Chondrocyte (in vitro differentiated cells): ENCODE measurements around the gene KLHL40. TPM values are rescaled to one million over a fixed set of nuclear protein-coding genes. Genes with fewer than 3 reads are reported as not detected.
A peak's percentile ranks its signal among the peaks of the same experiment; 100 is the strongest.

Experiments used
- DNase-seq: peaks from one replicate; pipeline ENCODE4 v3.0.0; 2021; ENCODE audit warnings: mixed read lengths, low spot score
- H3K27ac Mint-ChIP-seq: one replicate; pipeline ENCODE4 v1.8.0; 2021; ENCODE audit warnings: mild to moderate bottlenecking, moderate library complexity, mixed read lengths; ENCODE audit not compliant: unreplicated experiment
- H3K27me3 Mint-ChIP-seq: 2 replicates; pipeline ENCODE4 v1.8.0; 2021; ENCODE audit warnings: low read depth, mixed read lengths
- H3K36me3 Mint-ChIP-seq: 2 replicates; pipeline ENCODE4 v1.8.0; 2021; ENCODE audit warnings: low read depth, mixed read lengths
- H3K4me1 Mint-ChIP-seq: 2 replicates; pipeline ENCODE4 v1.8.0; 2021; ENCODE audit warnings: low read depth, mild to moderate bottlenecking, mixed read lengths
- H3K4me3 Mint-ChIP-seq: one replicate; pipeline ENCODE4 v1.8.0; 2021; ENCODE audit warnings: mild to moderate bottlenecking, moderate library complexity, mixed read lengths; ENCODE audit not compliant: unreplicated experiment
- H3K9me3 Mint-ChIP-seq: 2 replicates; pipeline ENCODE4 v1.8.0; 2021; ENCODE audit warnings: low read depth, mixed read lengths
- total RNA-seq: library from RNA; stranded (reverse); gene quantifications from 3 replicates; pipeline ENCODE4 v1.2.1, GENCODE V29; 2021
- TF ChIP-seq, protein P1 (sequence below): fragments of 200-600 bp; sonication (generic); IDR thresholded peaks from 2 replicates; pipeline ENCODE4 v1.5.0; 2021; ENCODE audit warnings: antibody characterized with exemption, mild to moderate bottlenecking, moderate library complexity

The KLHL40 gene
- total RNA-seq, 1 donor from 2014 or later: not detected

GRCh38 chr3:42701371-42702065 lies 16.2 kb downstream of the KLHL40 start:
- Mint-ChIP-seq H3K27ac (no peak overlapping the region), H3K27me3 (peaks cover 12% of the 10 kb centered on the region), H3K9me3 (no peaks in the 10 kb centered on the region), H3K4me3 (no peak overlapping the region), H3K36me3 (no peaks in the 10 kb centered on the region), H3K4me1 (peaks cover 4% of the 10 kb centered on the region)
- no peak for DNase-seq
- TF ChIP-seq, protein P1, sequence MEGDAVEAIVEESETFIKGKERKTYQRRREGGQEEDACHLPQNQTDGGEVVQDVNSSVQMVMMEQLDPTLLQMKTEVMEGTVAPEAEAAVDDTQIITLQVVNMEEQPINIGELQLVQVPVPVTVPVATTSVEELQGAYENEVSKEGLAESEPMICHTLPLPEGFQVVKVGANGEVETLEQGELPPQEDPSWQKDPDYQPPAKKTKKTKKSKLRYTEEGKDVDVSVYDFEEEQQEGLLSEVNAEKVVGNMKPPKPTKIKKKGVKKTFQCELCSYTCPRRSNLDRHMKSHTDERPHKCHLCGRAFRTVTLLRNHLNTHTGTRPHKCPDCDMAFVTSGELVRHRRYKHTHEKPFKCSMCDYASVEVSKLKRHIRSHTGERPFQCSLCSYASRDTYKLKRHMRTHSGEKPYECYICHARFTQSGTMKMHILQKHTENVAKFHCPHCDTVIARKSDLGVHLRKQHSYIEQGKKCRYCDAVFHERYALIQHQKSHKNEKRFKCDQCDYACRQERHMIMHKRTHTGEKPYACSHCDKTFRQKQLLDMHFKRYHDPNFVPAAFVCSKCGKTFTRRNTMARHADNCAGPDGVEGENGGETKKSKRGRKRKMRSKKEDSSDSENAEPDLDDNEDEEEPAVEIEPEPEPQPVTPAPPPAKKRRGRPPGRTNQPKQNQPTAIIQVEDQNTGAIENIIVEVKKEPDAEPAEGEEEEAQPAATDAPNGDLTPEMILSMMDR: no peak

DNA sequence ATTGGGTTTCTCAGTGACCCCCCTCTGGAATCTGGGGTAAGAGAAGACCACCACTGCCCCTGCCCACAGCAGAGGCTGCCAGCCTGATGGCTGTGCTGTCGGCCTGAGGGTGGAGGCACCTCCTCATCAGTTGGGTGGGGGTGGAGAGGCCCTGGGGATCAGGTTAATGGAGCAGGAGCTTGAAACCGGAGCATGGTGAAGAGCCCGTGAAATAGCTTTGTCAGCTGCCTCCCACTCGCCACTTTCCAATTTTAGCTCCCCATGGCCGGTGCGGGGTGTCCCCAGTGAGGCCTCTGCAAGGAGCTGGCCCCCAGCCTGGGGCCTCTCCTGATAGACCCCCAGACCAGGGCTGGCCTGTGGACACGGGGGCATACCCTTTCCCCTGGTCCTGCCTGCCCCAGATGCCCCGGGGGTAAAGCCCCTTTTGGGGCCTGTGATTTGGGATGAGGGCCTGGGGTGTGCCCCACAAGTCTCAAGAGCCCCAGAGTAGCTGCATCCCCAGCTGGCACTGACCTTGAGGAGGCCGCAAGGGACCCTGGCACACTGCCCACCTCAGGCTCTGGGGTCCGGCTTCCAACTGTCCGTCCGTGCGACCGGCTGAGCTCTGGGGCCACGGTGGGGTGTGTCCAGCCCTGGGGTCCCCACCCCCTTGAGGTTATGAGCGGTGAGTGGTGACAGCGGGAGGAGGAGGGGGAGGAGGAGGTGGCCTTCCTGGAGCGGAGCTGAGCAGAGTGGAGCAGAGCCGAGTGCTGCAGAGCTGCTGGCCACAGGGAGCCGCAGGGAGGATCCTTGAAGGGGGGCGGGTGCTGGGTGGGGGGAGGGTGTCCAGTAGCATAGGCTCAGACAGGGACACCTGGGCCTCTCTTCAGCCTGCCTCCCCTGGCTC lies 17.0 kb downstream of the KLHL40 start, which contains the start of gene HHATL:
Gene HHATL, minus strand, starts transcription at position 733 of the 886 bp plus-strand sequence. CDS start 1,972 bp downstream, outside the sequence.
- Mint-ChIP-seq H3K27me3 (peaks cover 15% of the 10 kb centered on the region), H3K4me1 (peaks cover 4% of the 10 kb centered on the region), H3K9me3 (no peaks in the 10 kb centered on the region), H3K4me3 (no peak within 1 kb of the TSS), H3K36me3 (no peaks in the 10 kb centered on the region), H3K27ac (no peak within 1 kb of the TSS)
- TF ChIP-seq, protein P1: no peak
- no peak for DNase-seq

DNA sequence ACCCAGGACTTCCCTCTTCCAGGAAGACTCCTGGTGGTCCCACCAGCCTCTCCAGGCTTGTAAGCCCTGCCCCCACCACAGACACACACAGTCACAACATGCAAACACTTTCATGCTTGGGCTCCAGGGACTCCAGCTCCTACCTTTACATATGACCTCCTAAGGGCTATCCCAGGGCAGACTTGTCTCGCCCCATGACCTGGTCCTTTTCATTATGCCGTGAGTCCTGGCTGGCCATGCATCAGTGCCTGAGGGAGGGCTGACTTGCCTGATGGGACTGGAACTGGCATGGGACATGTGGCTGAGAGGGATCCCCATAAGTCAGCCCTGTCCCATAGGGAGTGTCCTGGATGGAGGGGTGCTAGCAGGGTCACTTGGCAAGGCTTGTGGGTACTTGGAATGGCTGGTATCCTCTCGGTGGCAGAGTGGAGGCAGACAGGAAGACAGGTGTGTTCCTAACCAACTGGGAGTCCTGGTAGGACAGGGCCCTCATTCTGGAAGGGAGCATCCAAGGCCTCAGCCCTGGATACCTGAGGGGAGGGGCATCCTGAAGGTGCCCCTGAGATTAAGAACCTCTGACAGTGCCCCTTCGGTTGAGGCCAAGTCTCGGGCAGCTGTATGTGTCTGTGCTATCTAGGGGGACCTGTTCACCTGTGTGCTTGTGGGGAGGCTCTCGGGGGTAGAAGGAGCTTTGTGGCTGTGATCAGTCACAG lies 17.8 kb downstream of the KLHL40 start:
- Mint-ChIP-seq H3K4me3 (no peak overlapping the region), H3K4me1 (peaks cover 4% of the 10 kb centered on the region), H3K27ac (no peak overlapping the region), H3K27me3 (peaks cover 19% of the 10 kb centered on the region), H3K9me3 (no peaks in the 10 kb centered on the region), H3K36me3 (no peaks in the 10 kb centered on the region)
- DNase-seq: no peak
- TF ChIP-seq, protein P1: no peak

DNA sequence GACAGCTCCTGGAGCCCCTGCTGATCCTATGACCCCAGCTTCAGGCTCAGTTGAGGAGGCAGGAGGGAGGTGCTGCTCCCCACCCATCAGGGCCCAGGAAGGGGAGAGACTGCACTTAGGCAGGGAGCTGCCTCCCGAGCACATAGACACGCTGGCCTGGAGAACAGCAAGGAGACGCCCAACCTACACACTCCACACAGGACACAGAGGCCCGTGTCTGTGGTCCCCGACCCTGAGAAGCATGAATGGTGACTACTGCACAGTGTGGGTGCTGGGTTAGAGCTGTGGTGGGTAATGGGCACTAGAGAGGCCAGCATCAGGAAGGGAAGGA lies 18.3 kb downstream of the KLHL40 start:
- Mint-ChIP-seq H3K4me1 (peaks cover 4% of the 10 kb centered on the region), H3K36me3 (no peaks in the 10 kb centered on the region), H3K27me3 (peaks cover 17% of the 10 kb centered on the region), H3K9me3 (no peaks in the 10 kb centered on the region), H3K27ac (no peak overlapping the region), H3K4me3 (no peak overlapping the region)
- TF ChIP-seq, protein P1: no peak
- DNase-seq: peak; percentile 87
